NCI-H524 (cell line): ENCODE data around the gene DCTN1.

Experiments used
- DNase-seq, 2 experiments: peaks; one replicate each; lab custom pipeline; 2025; lab: John Stamatoyannopoulos, UW

The DCTN1 gene

GRCh38 chr2:74321737-74322136 lies 58.4 kb downstream of the DCTN1 start:
- DNase-seq = no peak

GRCh38 chr2:74317701-74318100 lies 62.4 kb downstream of the DCTN1 start:
- DNase-seq = no peak

GRCh38 chr2:74316627-74317295 lies 63.4 kb downstream of the DCTN1 start:
- DNase-seq = no peak

- DNase-seq = no peak
Observed at GRCh38 chr2:74314107-74314506, 66.0 kb downstream of the DCTN1 start.

GRCh38 chr2:74313497-74313896 lies 66.6 kb downstream of the DCTN1 start:
- DNase-seq = no peak

- DNase-seq = no peak
Observed at GRCh38 chr2:74312913-74313312, 67.2 kb downstream of the DCTN1 start.
